ENCODE measurements around the gene B4GALT7.

GRCh38 chr5:177553671-177554429 lies 46.1 kb upstream of the B4GALT7 start:
- TF ChIP-seq RELA (CRISPR knock-in tag; IDR thresholded peaks at IDR 0.05; ENCODE audit: borderline replicate concordance) (no peak), NR3C1 (CRISPR knock-in tag; conservative IDR thresholded peaks at IDR 0.05; ENCODE audit: low read depth) (no peak)
